Panc1 (cell line): ENCODE results near the gene PELI2. TPM values are rescaled to one million over a fixed set of nuclear protein-coding genes. Genes with fewer than 3 reads are reported as not detected.

Source experiments
- ATAC-seq: fragments of 200-7000 bp; cut with Tn5 transposase; 2 replicates; pipeline ENCODE4 v1.9.1; 2020; ENCODE audit warnings: mild to moderate bottlenecking, moderate library complexity
- BruUV-seq: library from RNA; stranded (reverse); fragments of 400-500 nt; replicated peaks from 2 replicates; lab custom pipeline; 2021; lab: Mats Ljungman, UMichigan
- CTCF ChIA-PET: fragments of 300-600 bp; sonication (Branson Sonifier 250); formaldehyde crosslinking; loops from one replicate; lab custom pipeline; 2022; ENCODE audit warnings: antibody characterized with exemption; lab: Charles Lee
- POLR2A ChIA-PET: fragments of 300-600 bp; sonication (Branson Sonifier 250); formaldehyde crosslinking; loops from one replicate; lab custom pipeline; 2022; ENCODE audit warnings: antibody characterized with exemption; lab: Charles Lee
- DNase-seq: peaks from one replicate; pipeline ENCODE4 v3.0.0-alpha.2; 2010; ENCODE audit warnings: low read depth, low spot score
- H3K27ac ChIP-seq: 2 replicates; pipeline ENCODE4 v1.5.1; 2011; ENCODE audit warnings: mild to moderate bottlenecking, low read length, inconsistent platforms
- H3K27me3 ChIP-seq: fragments of 200-500 bp; sonication (Bioruptor generic); 2 replicates; pipeline ENCODE4 v1.6.0; 2014; ENCODE audit warnings: low read length, inconsistent platforms; ENCODE audit not compliant: control insufficient read depth, insufficient read depth
- H3K36me3 ChIP-seq: fragments of 200-500 bp; sonication (Bioruptor generic); 2 replicates; pipeline ENCODE4 v1.5.1; 2014; ENCODE audit warnings: inconsistent platforms, mild to moderate bottlenecking, low read length, moderate library complexity; ENCODE audit not compliant: control insufficient read depth, insufficient read depth
- H3K4me1 ChIP-seq: 2 replicates; pipeline ENCODE4 v1.5.1; 2011; ENCODE audit warnings: inconsistent platforms, mild to moderate bottlenecking, low read length, moderate library complexity; ENCODE audit not compliant: control insufficient read depth, insufficient read depth
- H3K4me3 ChIP-seq, 2 experiments: 2 replicates each; pipeline ENCODE4 v1.5.1; 2011 to 2012; ENCODE audit warnings: low read depth in 2 of 2, low read length in 2 of 2, mild to moderate bottlenecking in 2 of 2, inconsistent platforms in 1 of 2, moderate library complexity in 1 of 2
- H3K9me3 ChIP-seq: fragments of 200-500 bp; sonication (Bioruptor generic); 2 replicates; pipeline ENCODE4 v1.5.1; 2014; ENCODE audit warnings: low read depth, mild to moderate bottlenecking, inconsistent platforms, low read length, moderate library complexity; ENCODE audit not compliant: control insufficient read depth, insufficient read depth
- POLR2AphosphoS5 ChIP-seq: IDR thresholded peaks from 2 replicates; pipeline ENCODE4 v1.6.1; 2012; ENCODE audit warnings: mild to moderate bottlenecking, low read depth, low read length, moderate library complexity
- SIN3A ChIP-seq: IDR thresholded peaks from 2 replicates; pipeline ENCODE4 v1.6.1; 2012; ENCODE audit warnings: low read depth, mild to moderate bottlenecking, low read length, moderate library complexity, borderline replicate concordance; ENCODE audit not compliant: insufficient read depth
- TCF7L2 ChIP-seq: IDR thresholded peaks from 2 replicates; pipeline ENCODE4 v1.6.1; 2011; ENCODE audit warnings: mild to moderate bottlenecking, low read depth, low read length, inconsistent platforms
- in situ Hi-C: cut with HindIII; loops from 2 replicates; pipeline ENCODE4 v1.10.0; 2016; ENCODE audit warnings: low sequenced_read_pairs, low pct_unique_long_range_greater_than_20kb
- intact Hi-C: fragments of 100-400 bp; cut with micrococcal nuclease; formaldehyde crosslinking; loops from one replicate; pipeline ENCODE4 v1.10.0; 2022; ENCODE audit not compliant: unreplicated experiment
- total RNA-seq: library from RNA; stranded (reverse); gene quantifications from one replicate; pipeline ENCODE4 v1.2.1, GENCODE V29; 2021; ENCODE audit not compliant: unreplicated experiment
- TF ChIP-seq, protein P1 (sequence below), 2 experiments: IDR thresholded peaks; 2 replicates each; pipeline ENCODE4 v1.6.1; 2011 to 2012; ENCODE audit warnings: low read depth in 2 of 2, control low read depth in 1 of 2, low read length in 1 of 2, mild to moderate bottlenecking in 1 of 2, moderate library complexity in 1 of 2; ENCODE audit not compliant: insufficient read depth in 1 of 2
- TF ChIP-seq, protein P2 (sequence below): fragments of 450-650 bp; IDR thresholded peaks from 2 replicates; pipeline ENCODE4 v1.5.1; 2017; ENCODE audit warnings: mild to moderate bottlenecking

The PELI2 gene
- total RNA-seq, 1 experiment from 2014 or later: 0.28 TPM

GRCh38 chr14:56124327-56124726, 6.1 kb downstream of the PELI2 start:
- no peak overlapping the region for H3K4me3 ChIP-seq
- no TSS peak for BruUV-seq
- no peaks in the 10 kb centered on the region for H3K36me3 ChIP-seq
- TF ChIP-seq POLR2AphosphoS5: no peak
- TF ChIP-seq, protein P1, sequence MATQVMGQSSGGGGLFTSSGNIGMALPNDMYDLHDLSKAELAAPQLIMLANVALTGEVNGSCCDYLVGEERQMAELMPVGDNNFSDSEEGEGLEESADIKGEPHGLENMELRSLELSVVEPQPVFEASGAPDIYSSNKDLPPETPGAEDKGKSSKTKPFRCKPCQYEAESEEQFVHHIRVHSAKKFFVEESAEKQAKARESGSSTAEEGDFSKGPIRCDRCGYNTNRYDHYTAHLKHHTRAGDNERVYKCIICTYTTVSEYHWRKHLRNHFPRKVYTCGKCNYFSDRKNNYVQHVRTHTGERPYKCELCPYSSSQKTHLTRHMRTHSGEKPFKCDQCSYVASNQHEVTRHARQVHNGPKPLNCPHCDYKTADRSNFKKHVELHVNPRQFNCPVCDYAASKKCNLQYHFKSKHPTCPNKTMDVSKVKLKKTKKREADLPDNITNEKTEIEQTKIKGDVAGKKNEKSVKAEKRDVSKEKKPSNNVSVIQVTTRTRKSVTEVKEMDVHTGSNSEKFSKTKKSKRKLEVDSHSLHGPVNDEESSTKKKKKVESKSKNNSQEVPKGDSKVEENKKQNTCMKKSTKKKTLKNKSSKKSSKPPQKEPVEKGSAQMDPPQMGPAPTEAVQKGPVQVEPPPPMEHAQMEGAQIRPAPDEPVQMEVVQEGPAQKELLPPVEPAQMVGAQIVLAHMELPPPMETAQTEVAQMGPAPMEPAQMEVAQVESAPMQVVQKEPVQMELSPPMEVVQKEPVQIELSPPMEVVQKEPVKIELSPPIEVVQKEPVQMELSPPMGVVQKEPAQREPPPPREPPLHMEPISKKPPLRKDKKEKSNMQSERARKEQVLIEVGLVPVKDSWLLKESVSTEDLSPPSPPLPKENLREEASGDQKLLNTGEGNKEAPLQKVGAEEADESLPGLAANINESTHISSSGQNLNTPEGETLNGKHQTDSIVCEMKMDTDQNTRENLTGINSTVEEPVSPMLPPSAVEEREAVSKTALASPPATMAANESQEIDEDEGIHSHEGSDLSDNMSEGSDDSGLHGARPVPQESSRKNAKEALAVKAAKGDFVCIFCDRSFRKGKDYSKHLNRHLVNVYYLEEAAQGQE (IDR thresholded peaks at IDR 0.05; ENCODE audit: insufficient read depth in 1 of 2, low read depth in 2 of 2, low read length in 1 of 2): no peak
- TF ChIP-seq TCF7L2: no peak
- TF ChIP-seq SIN3A: no peak
- TF ChIP-seq, protein P2, sequence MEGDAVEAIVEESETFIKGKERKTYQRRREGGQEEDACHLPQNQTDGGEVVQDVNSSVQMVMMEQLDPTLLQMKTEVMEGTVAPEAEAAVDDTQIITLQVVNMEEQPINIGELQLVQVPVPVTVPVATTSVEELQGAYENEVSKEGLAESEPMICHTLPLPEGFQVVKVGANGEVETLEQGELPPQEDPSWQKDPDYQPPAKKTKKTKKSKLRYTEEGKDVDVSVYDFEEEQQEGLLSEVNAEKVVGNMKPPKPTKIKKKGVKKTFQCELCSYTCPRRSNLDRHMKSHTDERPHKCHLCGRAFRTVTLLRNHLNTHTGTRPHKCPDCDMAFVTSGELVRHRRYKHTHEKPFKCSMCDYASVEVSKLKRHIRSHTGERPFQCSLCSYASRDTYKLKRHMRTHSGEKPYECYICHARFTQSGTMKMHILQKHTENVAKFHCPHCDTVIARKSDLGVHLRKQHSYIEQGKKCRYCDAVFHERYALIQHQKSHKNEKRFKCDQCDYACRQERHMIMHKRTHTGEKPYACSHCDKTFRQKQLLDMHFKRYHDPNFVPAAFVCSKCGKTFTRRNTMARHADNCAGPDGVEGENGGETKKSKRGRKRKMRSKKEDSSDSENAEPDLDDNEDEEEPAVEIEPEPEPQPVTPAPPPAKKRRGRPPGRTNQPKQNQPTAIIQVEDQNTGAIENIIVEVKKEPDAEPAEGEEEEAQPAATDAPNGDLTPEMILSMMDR: no peak
- ChIA-PET CTCF (no interaction called here), POLR2A (no interaction called here)
- no peaks in the 10 kb centered on the region for H3K4me1 ChIP-seq
- no peaks in the 10 kb centered on the region for H3K9me3 ChIP-seq
- no peak for DNase-seq
- in situ Hi-C loops: no loop called here
- H3K27me3 ChIP-seq: peaks cover 22% of the 10 kb centered on the region
- ATAC-seq: no peak
- no peak overlapping the region for H3K27ac ChIP-seq
- intact Hi-C loops: no loop called here

DNA sequence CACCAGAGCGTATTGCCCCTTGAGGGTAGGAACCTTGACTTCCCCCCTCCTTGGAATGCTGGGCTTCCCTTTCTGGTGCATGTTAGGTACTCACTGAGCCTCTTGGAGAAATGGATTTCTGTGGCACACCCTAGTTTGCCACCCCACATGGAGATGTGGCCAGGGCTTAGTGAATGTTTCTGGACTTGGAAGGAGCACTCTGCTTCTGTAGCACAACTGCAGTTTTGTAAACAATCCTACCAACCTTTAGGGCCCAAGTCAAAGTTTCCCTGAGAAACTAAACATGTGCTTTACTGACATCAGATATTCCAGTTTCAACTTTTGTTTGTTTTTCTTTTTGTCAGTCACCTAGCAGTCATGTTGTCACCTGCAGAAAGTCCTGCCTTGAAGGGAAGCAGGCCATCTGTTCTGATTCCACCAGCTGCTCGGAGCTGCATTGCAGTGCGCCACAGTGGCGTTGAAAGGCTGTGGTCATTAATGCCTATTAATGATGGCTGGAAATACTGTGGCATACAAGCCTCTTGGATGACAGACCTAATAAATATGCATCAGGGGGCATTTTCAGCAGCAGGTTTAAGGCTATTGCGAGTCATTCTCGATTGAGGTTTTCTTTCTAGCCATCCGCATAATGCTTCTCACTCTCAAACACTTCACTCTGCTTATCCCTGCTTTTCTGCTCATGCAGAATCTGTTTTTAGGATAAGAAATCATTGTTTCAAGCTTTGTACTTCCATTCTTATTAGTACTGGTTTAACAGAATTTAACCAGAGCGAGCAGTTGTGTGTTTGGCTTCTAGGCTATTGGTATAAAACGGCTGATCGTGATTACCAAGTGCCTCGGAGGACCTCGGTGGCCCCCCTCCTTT, 7.8 kb downstream of the PELI2 start:
- Histone ChIP-seq H3K36me3 (no peaks in the 10 kb centered on the region), H3K9me3 (no peaks in the 10 kb centered on the region), H3K27me3 (peaks cover 11% of the 10 kb centered on the region), H3K27ac (no peak overlapping the region), H3K4me3 (no peak overlapping the region), H3K4me1 (no peaks in the 10 kb centered on the region)
- intact Hi-C loops: no loop called here
- in situ Hi-C loops: no loop called here
- DNase-seq (no peak), ATAC-seq (no peak)
- TF ChIP-seq, protein P1 (IDR thresholded peaks at IDR 0.05; ENCODE audit: insufficient read depth in 1 of 2, low read depth in 2 of 2, low read length in 1 of 2): no peak
- TF ChIP-seq POLR2AphosphoS5: no peak
- TF ChIP-seq, protein P2: no peak
- BruUV-seq: no TSS peak
- POLR2A ChIA-PET: no interaction called here
- CTCF ChIA-PET: no interaction called here
